AG10803 (cell line): ENCODE data around the gene GATA3.

Experiments used
- DNase-seq: peaks from one replicate; pipeline ENCODE4 v3.0.0; 2010; ENCODE audit warnings: low read depth
- H3K4me3 ChIP-seq: 2 replicates; pipeline ENCODE4 v1.5.1; 2011; ENCODE audit warnings: mild to moderate bottlenecking, low read length, control low read depth
- TF ChIP-seq, protein P1 (sequence below): conservative IDR thresholded peaks from 2 replicates; pipeline ENCODE4 v1.5.1; 2011; ENCODE audit warnings: mild to moderate bottlenecking, low read length, control low read depth, inconsistent platforms

The GATA3 gene

DNA sequence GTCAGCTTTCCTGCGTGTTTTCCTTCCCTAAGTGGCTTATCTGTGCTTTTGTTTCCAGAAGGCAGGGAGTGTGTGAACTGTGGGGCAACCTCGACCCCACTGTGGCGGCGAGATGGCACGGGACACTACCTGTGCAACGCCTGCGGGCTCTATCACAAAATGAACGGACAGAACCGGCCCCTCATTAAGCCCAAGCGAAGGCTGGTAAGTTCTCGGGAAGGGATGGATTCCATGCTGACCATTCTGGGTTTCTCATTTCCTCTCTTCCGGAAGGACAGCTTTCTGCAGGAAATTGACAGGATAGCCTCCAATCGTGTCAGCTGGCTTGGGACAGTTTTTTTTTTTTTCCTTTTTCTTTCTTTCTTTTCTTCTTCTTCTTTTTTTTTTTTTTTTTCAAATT lies 9.4 kb downstream of the GATA3 start:
- no peak overlapping the region for H3K4me3 ChIP-seq
- DNase-seq: no peak
- TF ChIP-seq, protein P1, sequence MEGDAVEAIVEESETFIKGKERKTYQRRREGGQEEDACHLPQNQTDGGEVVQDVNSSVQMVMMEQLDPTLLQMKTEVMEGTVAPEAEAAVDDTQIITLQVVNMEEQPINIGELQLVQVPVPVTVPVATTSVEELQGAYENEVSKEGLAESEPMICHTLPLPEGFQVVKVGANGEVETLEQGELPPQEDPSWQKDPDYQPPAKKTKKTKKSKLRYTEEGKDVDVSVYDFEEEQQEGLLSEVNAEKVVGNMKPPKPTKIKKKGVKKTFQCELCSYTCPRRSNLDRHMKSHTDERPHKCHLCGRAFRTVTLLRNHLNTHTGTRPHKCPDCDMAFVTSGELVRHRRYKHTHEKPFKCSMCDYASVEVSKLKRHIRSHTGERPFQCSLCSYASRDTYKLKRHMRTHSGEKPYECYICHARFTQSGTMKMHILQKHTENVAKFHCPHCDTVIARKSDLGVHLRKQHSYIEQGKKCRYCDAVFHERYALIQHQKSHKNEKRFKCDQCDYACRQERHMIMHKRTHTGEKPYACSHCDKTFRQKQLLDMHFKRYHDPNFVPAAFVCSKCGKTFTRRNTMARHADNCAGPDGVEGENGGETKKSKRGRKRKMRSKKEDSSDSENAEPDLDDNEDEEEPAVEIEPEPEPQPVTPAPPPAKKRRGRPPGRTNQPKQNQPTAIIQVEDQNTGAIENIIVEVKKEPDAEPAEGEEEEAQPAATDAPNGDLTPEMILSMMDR: no peak

DNA sequence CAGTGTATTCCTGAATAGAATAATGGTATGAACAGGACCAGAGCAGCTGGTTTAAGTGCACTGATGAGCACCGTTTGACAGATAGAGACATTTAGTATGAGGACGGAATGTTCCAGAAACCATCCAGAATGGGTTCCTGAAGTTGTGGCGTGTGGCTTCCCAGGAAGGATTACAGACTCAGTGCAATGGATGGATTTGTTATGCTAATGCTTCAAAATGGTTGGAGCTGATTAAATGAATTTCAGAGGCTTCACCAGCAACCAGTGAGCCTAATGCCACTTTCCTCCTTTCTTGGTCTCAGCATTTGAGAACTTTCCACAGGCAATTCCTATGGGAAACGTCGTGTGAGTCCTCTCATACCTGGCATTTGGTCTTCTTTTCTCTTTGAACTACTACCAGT lies 9.9 kb downstream of the GATA3 start:
- TF ChIP-seq, protein P1: no peak
- no peak overlapping the region for H3K4me3 ChIP-seq

DNA sequence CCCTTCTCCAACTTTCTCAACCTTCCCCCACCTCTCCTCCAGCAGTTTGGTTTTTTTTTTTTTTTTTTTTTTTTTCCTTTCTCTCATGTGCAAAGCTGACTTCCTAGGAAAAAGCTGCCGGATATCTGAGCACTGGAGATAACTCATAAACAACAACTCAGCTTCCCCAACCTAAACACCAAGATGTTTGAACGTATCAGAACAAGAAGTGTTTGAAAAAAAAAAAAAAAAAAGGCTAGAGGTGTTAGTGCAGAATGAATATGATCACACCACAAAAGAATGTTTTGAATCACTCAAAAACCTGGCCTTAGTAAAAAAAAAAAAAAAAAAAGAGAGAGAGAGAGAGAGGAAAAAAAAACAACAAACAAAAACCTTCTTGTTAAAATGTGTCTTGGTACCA lies 11.2 kb downstream of the GATA3 start:
- no peak overlapping the region for H3K4me3 ChIP-seq
- no peak for DNase-seq
- TF ChIP-seq, protein P1: no peak

More for the DNA sequence above, 9.9 kb downstream of the GATA3 start:
- no peak for DNase-seq

DNA sequence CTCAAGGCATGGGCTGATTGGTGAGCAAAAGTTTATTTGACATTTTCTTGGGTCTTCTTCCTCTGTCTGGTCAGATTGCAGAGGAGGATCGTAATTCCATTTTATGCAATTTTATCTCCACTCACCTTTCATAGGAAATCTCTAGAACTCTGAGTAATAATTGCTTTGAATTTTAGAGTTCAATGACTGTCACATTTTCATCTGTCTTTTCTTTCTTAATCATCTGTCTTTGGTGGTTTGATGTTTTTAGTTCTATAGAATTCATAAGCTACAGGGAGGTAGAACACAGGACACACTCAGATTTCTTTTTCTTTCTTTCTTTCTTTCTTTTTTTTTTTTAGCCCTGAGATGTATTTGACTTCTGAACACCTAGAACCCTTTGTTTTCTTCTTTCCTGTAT lies 11.6 kb downstream of the GATA3 start:
- TF ChIP-seq, protein P1: no peak
- no peak overlapping the region for H3K4me3 ChIP-seq
- no peak for DNase-seq

DNA sequence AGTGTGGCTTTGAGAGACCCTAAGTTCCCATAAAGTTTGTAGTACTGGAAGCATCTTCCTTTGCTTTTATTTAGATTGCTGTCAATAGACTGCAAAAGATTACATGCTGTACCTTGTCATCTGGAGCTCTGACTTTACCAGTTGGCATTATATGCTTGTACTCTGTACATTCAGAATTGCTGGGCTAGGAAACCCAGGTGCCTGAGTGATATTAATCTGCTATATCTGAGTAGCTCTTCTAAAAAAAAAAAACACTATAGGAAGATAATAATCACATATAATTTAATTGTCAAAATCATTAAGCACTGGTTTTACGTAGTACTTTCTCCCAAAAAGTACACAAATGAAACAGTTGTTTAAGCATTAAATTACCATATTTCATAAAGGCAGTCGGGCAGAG lies 12.3 kb downstream of the GATA3 start:
- TF ChIP-seq, protein P1: no peak
- DNase-seq: no peak
- no peak overlapping the region for H3K4me3 ChIP-seq

DNA sequence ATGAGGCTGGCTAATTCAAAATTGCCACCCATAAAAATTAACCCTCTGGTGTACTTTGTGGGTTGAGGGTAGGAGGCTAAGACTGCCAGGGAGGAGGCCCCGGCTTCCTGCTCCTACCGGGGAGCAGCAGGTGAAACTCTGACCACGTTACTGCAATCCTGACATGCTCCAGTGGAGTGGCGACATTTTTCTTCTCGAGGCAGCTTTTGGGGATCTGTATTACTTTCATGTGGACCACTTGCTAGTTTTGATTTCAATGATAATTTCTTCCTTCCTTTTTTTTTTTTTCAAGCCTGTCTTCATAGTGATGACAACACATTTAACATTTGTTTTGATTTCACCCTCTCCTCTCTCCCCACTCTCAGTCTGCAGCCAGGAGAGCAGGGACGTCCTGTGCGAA lies 14.6 kb downstream of the GATA3 start:
- H3K4me3 ChIP-seq: no peak overlapping the region
- TF ChIP-seq, protein P1: no peak
- DNase-seq: no peak

DNA sequence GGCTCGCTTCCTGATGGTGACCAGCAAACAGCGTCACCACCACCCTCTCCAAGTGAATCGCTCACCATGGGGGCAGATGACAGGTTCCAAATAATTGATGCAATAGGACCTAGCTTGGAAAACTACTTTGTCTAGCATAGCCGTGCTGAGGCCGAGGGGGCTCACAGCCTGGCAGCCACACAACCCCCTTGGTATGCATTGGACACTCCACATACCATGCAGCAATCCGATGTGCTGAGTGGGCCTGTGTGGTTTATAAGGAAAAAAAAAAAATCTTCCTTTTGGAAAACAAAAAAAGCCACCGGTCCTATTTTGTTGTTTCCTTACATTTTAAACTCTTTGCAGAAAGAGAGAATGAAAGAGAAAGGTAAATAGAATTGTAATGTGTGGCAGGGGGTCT lies 15.1 kb downstream of the GATA3 start:
- H3K4me3 ChIP-seq: no peak overlapping the region

More for the DNA sequence above, 15.1 kb downstream of the GATA3 start:
- TF ChIP-seq, protein P1: no peak
- peak; percentile 65 for DNase-seq
